SU-DHL-6 (cell line): ENCODE measurements around the gene MTOR.

ENCODE experiments used
- EZH2phosphoT487 ChIP-seq: fragments of 200-600 bp; sonication (generic), shearing (Covaris generic); conservative IDR thresholded peaks from 2 replicates; pipeline ENCODE4 v1.6.1; 2018; ENCODE audit warnings: mild to moderate bottlenecking, antibody characterized with exemption, low read length, moderate library complexity, mixed read lengths
- TF ChIP-seq, protein P1 (sequence below): fragments of 200-600 bp; sonication (generic); IDR thresholded peaks from one replicate; pipeline ENCODE4 v1.5.1; 2017; ENCODE audit warnings: antibody characterized with exemption, mild to moderate bottlenecking, low read length, moderate library complexity; ENCODE audit not compliant: insufficient read depth, poor library complexity, severe bottlenecking

GRCh38 chr1:11284784-11285183, 22.4 kb upstream of the MTOR start:
- TF ChIP-seq, protein P1, sequence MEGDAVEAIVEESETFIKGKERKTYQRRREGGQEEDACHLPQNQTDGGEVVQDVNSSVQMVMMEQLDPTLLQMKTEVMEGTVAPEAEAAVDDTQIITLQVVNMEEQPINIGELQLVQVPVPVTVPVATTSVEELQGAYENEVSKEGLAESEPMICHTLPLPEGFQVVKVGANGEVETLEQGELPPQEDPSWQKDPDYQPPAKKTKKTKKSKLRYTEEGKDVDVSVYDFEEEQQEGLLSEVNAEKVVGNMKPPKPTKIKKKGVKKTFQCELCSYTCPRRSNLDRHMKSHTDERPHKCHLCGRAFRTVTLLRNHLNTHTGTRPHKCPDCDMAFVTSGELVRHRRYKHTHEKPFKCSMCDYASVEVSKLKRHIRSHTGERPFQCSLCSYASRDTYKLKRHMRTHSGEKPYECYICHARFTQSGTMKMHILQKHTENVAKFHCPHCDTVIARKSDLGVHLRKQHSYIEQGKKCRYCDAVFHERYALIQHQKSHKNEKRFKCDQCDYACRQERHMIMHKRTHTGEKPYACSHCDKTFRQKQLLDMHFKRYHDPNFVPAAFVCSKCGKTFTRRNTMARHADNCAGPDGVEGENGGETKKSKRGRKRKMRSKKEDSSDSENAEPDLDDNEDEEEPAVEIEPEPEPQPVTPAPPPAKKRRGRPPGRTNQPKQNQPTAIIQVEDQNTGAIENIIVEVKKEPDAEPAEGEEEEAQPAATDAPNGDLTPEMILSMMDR: no peak
- TF ChIP-seq EZH2phosphoT487: no peak
